Hepatocyte (in vitro differentiated cells): Measurements from ENCODE around the gene NRARP. TPM values are rescaled to one million over a fixed set of nuclear protein-coding genes. Genes with fewer than 3 reads are reported as not detected.
A peak's percentile ranks its signal among the peaks of the same experiment; 100 is the strongest.

Experiments
- DNase-seq: peaks from one replicate; pipeline ENCODE4 v3.0.0-alpha.2; 2016; ENCODE audit warnings: low spot score
- H2AFZ ChIP-seq: fragments of 200-600 bp; sonication (generic); 2 replicates; pipeline ENCODE4 v1.6.0; 2016; ENCODE audit warnings: antibody characterized with exemption, mild to moderate bottlenecking
- H3K27ac ChIP-seq: fragments of 200-600 bp; sonication (generic); 2 replicates; pipeline ENCODE4 v1.5.1; 2016; ENCODE audit warnings: mild to moderate bottlenecking
- H3K27me3 ChIP-seq: fragments of 200-600 bp; sonication (generic); 2 replicates; pipeline ENCODE4 v1.6.1; 2016
- H3K36me3 ChIP-seq: fragments of 200-600 bp; sonication (generic); replicated peaks from 2 replicates; pipeline ENCODE4 v1.5.1; 2016; ENCODE audit warnings: low read depth; ENCODE audit not compliant: insufficient read depth
- H3K4me1 ChIP-seq: fragments of 200-600 bp; sonication (generic); 2 replicates; pipeline ENCODE4 v1.5.1; 2016; ENCODE audit warnings: mild to moderate bottlenecking, moderate library complexity; ENCODE audit not compliant: insufficient read depth
- H3K4me2 ChIP-seq: fragments of 200-600 bp; sonication (generic); 2 replicates; pipeline ENCODE4 v1.6.0; 2016
- H3K4me3 ChIP-seq: fragments of 200-600 bp; sonication (generic); 2 replicates; pipeline ENCODE4 v1.5.1; 2016; ENCODE audit warnings: mild to moderate bottlenecking
- H3K79me2 ChIP-seq: fragments of 200-600 bp; sonication (generic); 2 replicates; pipeline ENCODE4 v1.6.0; 2017; ENCODE audit warnings: mild to moderate bottlenecking
- H3K9me2 ChIP-seq: fragments of 200-600 bp; sonication (generic); replicated peaks from 2 replicates; pipeline ENCODE4 v1.6.0; 2017; ENCODE audit warnings: mild to moderate bottlenecking; ENCODE audit not compliant: insufficient read depth
- H3K9me3 ChIP-seq: fragments of 200-600 bp; sonication (generic); 2 replicates; pipeline ENCODE4 v1.5.1; 2016; ENCODE audit warnings: low read depth, mild to moderate bottlenecking
- H4K20me1 ChIP-seq: fragments of 200-600 bp; sonication (generic); 2 replicates; pipeline ENCODE4 v1.6.0; 2016; ENCODE audit warnings: mild to moderate bottlenecking; ENCODE audit not compliant: insufficient read depth, poor library complexity, severe bottlenecking
- EZH2 ChIP-seq: fragments of 200-600 bp; sonication (generic); IDR thresholded peaks from 2 replicates; pipeline ENCODE4 v1.6.1; 2016; ENCODE audit warnings: antibody characterized with exemption, mild to moderate bottlenecking, borderline replicate concordance
- EZH2phosphoT487 ChIP-seq: fragments of 200-600 bp; sonication (generic); IDR thresholded peaks from one replicate; pipeline ENCODE4 v1.6.1; 2018; ENCODE audit warnings: antibody characterized with exemption, mild to moderate bottlenecking, low read depth, moderate library complexity; ENCODE audit not compliant: unreplicated experiment, severe bottlenecking
- WGBS: methylation state at CpG from one replicate; pipeline ENCODE4 v1.1.6; 2016; ENCODE audit warnings: low lambda C conversion rate; ENCODE audit errors: missing lambda C conversion rate; 5-methylcytosine and 5-hydroxymethylcytosine counted together
- polyA plus RNA-seq: library from polyadenylated mRNA; unstranded; fragments of >200 nt; fragmentation: Nextera tagmentation; extraction: Ambion mirVana; gene quantifications from 2 replicates; pipeline ENCODE4 v1.2.1, GENCODE V29; 2016
- total RNA-seq: library from RNA; depleted of rRNA; stranded (reverse); fragments of >200 nt; gene quantifications from 2 replicates; pipeline ENCODE4 v1.2.3, GENCODE V29; 2014
- TF ChIP-seq, protein P1 (sequence below): fragments of 200-600 bp; sonication (generic); IDR thresholded peaks from 2 replicates; pipeline ENCODE4 v1.5.1; 2016; ENCODE audit warnings: antibody characterized with exemption, mild to moderate bottlenecking; ENCODE audit not compliant: poor library complexity

NRARP gene
- total and polyA plus RNA-seq, 2 experiments from 2014 or later = 5.3 to 18.7 TPM

DNA sequence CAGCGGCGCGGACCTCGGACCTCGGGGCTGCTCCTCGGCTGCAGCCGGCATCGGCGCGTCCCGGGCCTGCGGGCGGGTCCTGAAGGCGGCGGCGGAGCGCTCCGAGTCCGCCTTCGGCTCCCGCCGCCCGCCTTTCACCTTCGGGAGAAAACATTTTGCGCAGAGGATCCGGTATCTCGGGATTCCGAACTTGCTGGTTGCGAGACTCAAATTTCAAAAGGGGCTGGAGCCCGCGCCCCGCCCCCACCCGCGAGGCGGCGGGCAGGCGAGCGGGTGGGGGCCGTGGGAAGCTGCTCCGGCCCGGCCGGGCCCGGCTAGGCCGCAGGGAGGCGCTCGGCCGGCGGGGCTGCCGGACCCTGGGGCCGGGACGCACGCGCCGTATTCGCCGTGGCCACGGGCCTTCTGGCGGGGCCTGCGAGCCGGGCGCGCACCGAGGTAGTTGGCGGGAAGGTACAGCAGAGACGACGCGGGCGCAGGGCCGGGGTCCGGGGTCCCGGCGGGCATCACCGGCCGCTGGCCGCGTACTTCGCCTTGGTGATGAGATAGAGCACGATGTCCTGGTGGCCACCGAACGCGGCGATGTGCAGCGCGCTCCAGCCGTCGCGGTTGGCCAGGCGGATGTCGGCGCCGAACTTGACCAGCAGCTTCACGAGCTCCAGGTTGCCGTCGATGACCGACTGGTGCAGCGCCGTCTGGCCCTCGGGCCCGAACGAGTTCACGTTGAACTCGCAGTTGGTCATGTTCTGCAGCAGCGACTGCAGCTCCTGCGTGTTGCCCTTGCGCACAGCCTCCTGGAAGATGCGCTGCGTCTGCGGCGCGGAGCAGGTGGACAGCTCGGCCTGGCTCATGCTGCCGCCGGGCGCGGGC is 757 bp downstream of the NRARP start:
- Histone ChIP-seq H3K9me3 (no peaks in the 10 kb centered on the region), H3K79me2 (peaks cover 9% of the 10 kb centered on the region), H3K27ac (peak overlapping the region; percentile 20), H2AFZ (peak overlapping the region; percentile 57), H4K20me1 (peaks cover 3% of the 10 kb centered on the region), H3K27me3 (no peaks in the 10 kb centered on the region), H3K36me3 (no peaks in the 10 kb centered on the region), H3K4me2 (peak overlapping the region; percentile 90), H3K4me1 (peaks cover 49% of the 10 kb centered on the region), H3K4me3 (peak overlapping the region; percentile 68), H3K9me2 (no peaks in the 10 kb centered on the region)
- 1% methylated on average over 69 of the region's 115 CpGs for WGBS
- no peak for TF ChIP-seq EZH2
- TF ChIP-seq, protein P1, sequence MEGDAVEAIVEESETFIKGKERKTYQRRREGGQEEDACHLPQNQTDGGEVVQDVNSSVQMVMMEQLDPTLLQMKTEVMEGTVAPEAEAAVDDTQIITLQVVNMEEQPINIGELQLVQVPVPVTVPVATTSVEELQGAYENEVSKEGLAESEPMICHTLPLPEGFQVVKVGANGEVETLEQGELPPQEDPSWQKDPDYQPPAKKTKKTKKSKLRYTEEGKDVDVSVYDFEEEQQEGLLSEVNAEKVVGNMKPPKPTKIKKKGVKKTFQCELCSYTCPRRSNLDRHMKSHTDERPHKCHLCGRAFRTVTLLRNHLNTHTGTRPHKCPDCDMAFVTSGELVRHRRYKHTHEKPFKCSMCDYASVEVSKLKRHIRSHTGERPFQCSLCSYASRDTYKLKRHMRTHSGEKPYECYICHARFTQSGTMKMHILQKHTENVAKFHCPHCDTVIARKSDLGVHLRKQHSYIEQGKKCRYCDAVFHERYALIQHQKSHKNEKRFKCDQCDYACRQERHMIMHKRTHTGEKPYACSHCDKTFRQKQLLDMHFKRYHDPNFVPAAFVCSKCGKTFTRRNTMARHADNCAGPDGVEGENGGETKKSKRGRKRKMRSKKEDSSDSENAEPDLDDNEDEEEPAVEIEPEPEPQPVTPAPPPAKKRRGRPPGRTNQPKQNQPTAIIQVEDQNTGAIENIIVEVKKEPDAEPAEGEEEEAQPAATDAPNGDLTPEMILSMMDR = peak; percentile 21
- peak; percentile 83 for DNase-seq

DNA sequence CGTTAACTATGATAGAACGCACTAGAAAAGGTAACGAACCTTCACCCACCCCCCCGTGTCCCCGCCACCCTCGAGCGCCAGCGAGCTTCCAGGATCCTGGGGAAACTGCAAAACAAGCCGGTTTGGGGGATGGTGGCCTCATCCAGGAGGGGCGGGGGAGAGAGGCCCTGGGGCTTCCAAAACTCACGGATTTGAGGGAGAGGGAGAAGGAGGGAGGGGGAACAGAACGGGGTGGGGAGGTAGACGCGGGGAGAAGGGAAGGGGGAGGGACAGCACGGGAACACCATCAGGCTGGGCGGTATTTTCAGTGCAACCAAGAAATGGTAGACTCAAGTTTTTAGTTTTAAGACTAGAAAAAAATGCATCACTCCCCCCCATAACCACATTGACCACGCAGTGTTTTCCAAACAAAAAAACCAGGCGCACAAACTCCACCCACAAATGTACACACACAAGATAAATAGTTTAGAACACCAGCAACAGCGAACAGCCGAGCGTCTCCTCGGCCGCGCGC is 1.4 kb downstream of the NRARP start:
- Histone ChIP-seq H3K27me3 (no peaks in the 10 kb centered on the region), H3K36me3 (no peaks in the 10 kb centered on the region), H3K4me2 (peak overlapping the region; percentile 90), H3K4me1 (peaks cover 52% of the 10 kb centered on the region), H3K4me3 (peak overlapping the region; percentile 68), H3K79me2 (peaks cover 9% of the 10 kb centered on the region), H3K9me3 (no peaks in the 10 kb centered on the region), H3K9me2 (no peaks in the 10 kb centered on the region), H4K20me1 (peaks cover 3% of the 10 kb centered on the region), H3K27ac (peak overlapping the region; percentile 15), H2AFZ (peak overlapping the region; percentile 57)
- WGBS = 2% methylated on average over 21 of the region's 25 CpGs
- DNase-seq = peak; percentile 47
- TF ChIP-seq EZH2phosphoT487 = no peak
- TF ChIP-seq, protein P1 = no peak
- TF ChIP-seq EZH2 = no peak

DNA sequence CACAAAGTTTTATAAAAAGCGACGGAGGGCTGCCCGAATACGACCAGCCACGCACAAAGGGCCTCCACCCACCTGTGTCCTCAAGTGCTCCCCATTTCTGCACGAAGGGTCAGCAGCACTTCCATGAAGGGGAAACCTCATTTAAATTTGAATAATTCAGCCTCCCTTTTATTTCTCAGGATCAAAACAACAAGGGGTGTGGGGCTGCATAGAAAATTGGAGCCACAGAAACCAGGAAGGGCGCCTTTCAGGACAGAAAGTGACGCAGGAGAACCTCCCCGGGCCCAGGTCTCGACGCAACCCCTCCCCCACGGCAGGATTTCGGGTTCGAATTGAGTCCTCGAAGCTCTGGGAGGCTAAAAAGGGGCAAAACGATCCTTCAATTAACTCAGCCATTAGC is 2.1 kb downstream of the NRARP start:
- no peak overlapping the region for H2AFZ ChIP-seq
- peak overlapping the region; percentile 90 for H3K4me2 ChIP-seq
- H3K4me3 ChIP-seq = peak overlapping the region; percentile 68
- no peaks in the 10 kb centered on the region for H3K36me3 ChIP-seq
- H3K27me3 ChIP-seq = no peaks in the 10 kb centered on the region
- H4K20me1 ChIP-seq = peaks cover 3% of the 10 kb centered on the region
- DNase-seq = no peak
- H3K27ac ChIP-seq = no peak overlapping the region
- TF ChIP-seq EZH2phosphoT487 = no peak
- TF ChIP-seq, protein P1 = no peak
- no peak for TF ChIP-seq EZH2
- peaks cover 55% of the 10 kb centered on the region for H3K4me1 ChIP-seq
- H3K9me2 ChIP-seq = no peaks in the 10 kb centered on the region
- 22% methylated on average over 16 of the region's 16 CpGs for WGBS
- H3K9me3 ChIP-seq = no peaks in the 10 kb centered on the region
- peaks cover 9% of the 10 kb centered on the region for H3K79me2 ChIP-seq
